GM21825 (cell line): ENCODE results near the gene TUBG1.

Experiments
- ATAC-seq: cut with Tn5 transposase; IDR thresholded peaks from one replicate; pipeline ENCODE4 v1.9.1; 2021; ENCODE audit warnings: mild to moderate bottlenecking, moderate library complexity; ENCODE audit not compliant: unreplicated experiment

Gene TUBG1

GRCh38 chr17:42578282-42578869, 31.1 kb upstream of the TUBG1 start:
- ATAC-seq = peak; percentile 53

GRCh38 chr17:42579794-42580551, 29.5 kb upstream of the TUBG1 start:
- ATAC-seq = no peak

GRCh38 chr17:42581744-42582270, 27.7 kb upstream of the TUBG1 start:
- no peak for ATAC-seq

GRCh38 chr17:42584880-42585279, 24.6 kb upstream of the TUBG1 start:
- ATAC-seq = no peak

- no peak for ATAC-seq
Measured at GRCh38 chr17:42585353-42585752, 24.1 kb upstream of the TUBG1 start.

GRCh38 chr17:42586514-42587230, 22.8 kb upstream of the TUBG1 start:
- no peak for ATAC-seq

GRCh38 chr17:42590886-42591285, 18.6 kb upstream of the TUBG1 start:
- ATAC-seq = no peak

GRCh38 chr17:42591411-42591810, 18.1 kb upstream of the TUBG1 start:
- no peak for ATAC-seq

GRCh38 chr17:42596386-42596785, 13.1 kb upstream of the TUBG1 start:
- no peak for ATAC-seq

GRCh38 chr17:42598905-42599304, 10.6 kb upstream of the TUBG1 start:
- ATAC-seq = no peak

- ATAC-seq = no peak
Measured at GRCh38 chr17:42603318-42603717, 6.2 kb upstream of the TUBG1 start.

GRCh38 chr17:42607769-42608168, 1.7 kb upstream of the TUBG1 start:
- ATAC-seq = no peak

- ATAC-seq = peak; percentile 41
Measured at GRCh38 chr17:42608305-42609181, 940 bp upstream of the TUBG1 start.

- ATAC-seq = peak; percentile 6
Measured at GRCh38 chr17:42609814-42610801, 625 bp downstream of the TUBG1 start.

GRCh38 chr17:42612013-42612412, 2.5 kb downstream of the TUBG1 start:
- ATAC-seq = no peak

GRCh38 chr17:42613699-42614295, 4.3 kb downstream of the TUBG1 start:
- no peak for ATAC-seq

GRCh38 chr17:42617956-42618431, 8.5 kb downstream of the TUBG1 start:
- ATAC-seq = peak; percentile 22

- ATAC-seq = peak; percentile 71
Measured at GRCh38 chr17:42618442-42619150, 9.1 kb downstream of the TUBG1 start.
